HCT116 (cell line): ENCODE measurements around the gene DNAJB13. TPM values are rescaled to one million over a fixed set of nuclear protein-coding genes. Genes with fewer than 3 reads are reported as not detected.

Source experiments
- ATAC-seq: fragments of 200-7000 bp; cut with Tn5 transposase; 2 replicates; pipeline ENCODE4 v1.9.1; 2020; ENCODE audit warnings: mild to moderate bottlenecking, moderate library complexity
- BruUV-seq: library from RNA; stranded (reverse); fragments of 400-500 nt; replicated peaks from 2 replicates; lab custom pipeline; 2021; lab: Mats Ljungman, UMichigan
- CTCF ChIA-PET: fragments of 300-600 bp; sonication (Branson Sonifier 250); formaldehyde crosslinking; loops from one replicate; lab custom pipeline; 2021; ENCODE audit warnings: antibody characterized with exemption; lab: Charles Lee
- POLR2A ChIA-PET: fragments of 300-600, 350-600 bp; sonication (Branson Sonifier 250); formaldehyde crosslinking; loops from one replicate; lab custom pipeline; 2021; ENCODE audit warnings: antibody characterized with exemption; lab: Charles Lee
- RAD21 ChIA-PET, 2 experiments: fragments of 300-600 bp; sonication (Branson Sonifier 250); formaldehyde crosslinking; loops; one replicate each; lab custom pipeline; 2023; ENCODE audit warnings: low total read pairs in 2 of 2; ENCODE audit not compliant: uncharacterized antibody in 2 of 2, unreplicated experiment in 2 of 2, low non-redundant PET in 1 of 2; lab: Charles Lee
- DNase-seq: peaks from one replicate; pipeline ENCODE4 v3.0.0-alpha.2; 2010; ENCODE audit warnings: low read depth, low spot score
- H2AFZ ChIP-seq: fragments of 200-600 bp; shearing (Covaris generic), sonication (generic); 2 replicates; pipeline ENCODE4 v1.6.1; 2017; ENCODE audit warnings: low read depth, mixed run types, mixed read lengths, antibody characterized with exemption, low read length; ENCODE audit not compliant: poor library complexity, severe bottlenecking
- H3K27ac ChIP-seq: 2 replicates; pipeline ENCODE4 v1.5.1; 2012; ENCODE audit warnings: low read depth, low read length
- H3K27me3 ChIP-seq: fragments of 200-600 bp; sonication (generic); 2 replicates; pipeline ENCODE4 v1.6.1; 2016; ENCODE audit warnings: mixed run types, low read length, mixed read lengths; ENCODE audit not compliant: insufficient read depth
- H3K36me3 ChIP-seq, 2 experiments: fragments of 200-500 bp in 1 of 2; fragments of 200-600 bp in 1 of 2; sonication (Bioruptor generic) in 1 of 2; sonication (generic) in 1 of 2; 2 replicates each; pipeline versions ENCODE4 v1.5.1 to v1.6.1; 2014 to 2016; ENCODE audit warnings: low read length in 2 of 2, inconsistent platforms in 1 of 2, mixed read lengths in 1 of 2, mixed run types in 1 of 2; ENCODE audit not compliant: insufficient read depth in 2 of 2, control insufficient read depth in 1 of 2
- H3K4me1 ChIP-seq, 2 experiments: fragments of 200-600 bp in 1 of 2; sonication (generic) in 1 of 2; 2 replicates each; pipeline versions ENCODE4 v1.5.1 to v1.6.1; 2012 to 2017; ENCODE audit warnings: low read length in 2 of 2, inconsistent platforms in 1 of 2, mild to moderate bottlenecking in 1 of 2, mixed read lengths in 1 of 2, mixed run types in 1 of 2, moderate library complexity in 1 of 2; ENCODE audit not compliant: insufficient read depth in 2 of 2, control insufficient read depth in 1 of 2
- H3K4me2 ChIP-seq: fragments of 200-600 bp; sonication (generic); 2 replicates; pipeline ENCODE4 v1.6.1; 2017; ENCODE audit warnings: mixed run types, low read length, mixed read lengths
- H3K4me3 ChIP-seq, 2 experiments: fragments of 200-600 bp in 1 of 2; sonication (generic) in 1 of 2; replicated peaks in 1 of 2; 2 replicates each; pipeline ENCODE4 v1.5.1; 2011 to 2016; ENCODE audit warnings: low read length in 2 of 2, control low read depth in 1 of 2, low read depth in 1 of 2, mild to moderate bottlenecking in 1 of 2, mixed read lengths in 1 of 2, mixed run types in 1 of 2
- H3K79me2 ChIP-seq: fragments of 200-600 bp; sonication (generic); 2 replicates; pipeline ENCODE4 v1.6.1; 2017; ENCODE audit warnings: mild to moderate bottlenecking, mixed run types, low read length, moderate library complexity, mixed read lengths; ENCODE audit not compliant: insufficient read depth
- H3K9ac ChIP-seq: fragments of 200-600 bp; sonication (generic); 2 replicates; pipeline ENCODE4 v1.6.1; 2016; ENCODE audit warnings: low read length, mixed read lengths
- H3K9me2 ChIP-seq: fragments of 200-600 bp; sonication (generic), shearing (Covaris generic); 2 replicates; pipeline ENCODE4 v1.6.1; 2017; ENCODE audit warnings: mixed run types, mild to moderate bottlenecking, moderate library complexity; ENCODE audit not compliant: insufficient read depth
- H3K9me3 ChIP-seq, 2 experiments: fragments of 200-500 bp in 1 of 2; fragments of 200-600 bp in 1 of 2; sonication (Bioruptor generic) in 1 of 2; sonication (generic) in 1 of 2; 2 replicates each; pipeline ENCODE4 v1.6.1; 2014 to 2017; ENCODE audit warnings: low read length in 2 of 2, mixed read lengths in 2 of 2, inconsistent platforms in 1 of 2, low read depth in 1 of 2, mild to moderate bottlenecking in 1 of 2, mixed run types in 1 of 2, moderate library complexity in 1 of 2; ENCODE audit not compliant: control insufficient read depth in 1 of 2, insufficient read depth in 1 of 2
- H4K20me1 ChIP-seq: fragments of 200-600 bp; sonication (generic), shearing (Covaris generic); 2 replicates; pipeline ENCODE4 v1.6.1; 2017; ENCODE audit warnings: mixed run types, mild to moderate bottlenecking, moderate library complexity; ENCODE audit not compliant: insufficient read depth
- CBX3 ChIP-seq: IDR thresholded peaks from 2 replicates; pipeline ENCODE4 v1.6.1; 2012; ENCODE audit warnings: low read depth
- CEBPB ChIP-seq: IDR thresholded peaks from 2 replicates; pipeline ENCODE4 v1.6.1; 2012; ENCODE audit warnings: low read depth
- EGR1 ChIP-seq: IDR thresholded peaks from 2 replicates; pipeline ENCODE4 v1.6.1; 2012; ENCODE audit warnings: low read depth
- ELF1 ChIP-seq: IDR thresholded peaks from 2 replicates; pipeline ENCODE4 v1.6.1; 2012; ENCODE audit warnings: low read depth, borderline replicate concordance
- EZH2 ChIP-seq: fragments of 200-600 bp; sonication (generic); IDR thresholded peaks from 2 replicates; pipeline ENCODE4 v1.6.1; 2017; ENCODE audit warnings: antibody characterized with exemption, mixed run types
- EZH2phosphoT487 ChIP-seq: fragments of 200-600 bp; IDR thresholded peaks from 2 replicates; pipeline ENCODE4 v1.6.1; 2018; ENCODE audit warnings: antibody characterized with exemption, borderline replicate concordance
- FOSL1 ChIP-seq: IDR thresholded peaks from 2 replicates; pipeline ENCODE4 v1.6.1; 2012; ENCODE audit warnings: low read depth
- JUND ChIP-seq: IDR thresholded peaks from 2 replicates; pipeline ENCODE4 v1.6.1; 2012
- MAX ChIP-seq: IDR thresholded peaks from 2 replicates; pipeline ENCODE4 v1.6.1; 2012
- RAD21 ChIP-seq: IDR thresholded peaks from 2 replicates; pipeline ENCODE4 v1.6.1; 2012; ENCODE audit warnings: low read depth, mild to moderate bottlenecking
- REST ChIP-seq: IDR thresholded peaks from 2 replicates; pipeline ENCODE4 v1.6.1; 2012; ENCODE audit warnings: low read depth
- SP1 ChIP-seq: IDR thresholded peaks from 2 replicates; pipeline ENCODE4 v1.6.1; 2012; ENCODE audit warnings: low read depth
- SRF ChIP-seq: IDR thresholded peaks from 2 replicates; pipeline ENCODE4 v1.6.1; 2012; ENCODE audit warnings: low read depth
- intact Hi-C: fragments of 100-400 bp; cut with micrococcal nuclease; formaldehyde crosslinking; loops from 2 replicates; pipeline ENCODE4 v1.10.0; 2022
- total RNA-seq: library from RNA; stranded (reverse); gene quantifications from one replicate; pipeline ENCODE4 v1.2.1, GENCODE V29; 2021; ENCODE audit not compliant: unreplicated experiment

The DNAJB13 gene
- total RNA-seq, 1 experiment from 2014 or later = 0.22 TPM

- RAD21 ChIA-PET = no interaction called here
- no peak for ATAC-seq
- H3K27ac ChIP-seq = no peak overlapping the region
- TF ChIP-seq EZH2 (no peak), CBX3 (no peak), REST (no peak), FOSL1 (no peak), JUND (no peak), SRF (no peak), EGR1 (no peak), CEBPB (no peak), ELF1 (no peak), RAD21 (no peak), MAX (no peak), SP1 (no peak), EZH2phosphoT487 (no peak)
- TF ChIP-seq, all 23 proteins: peak for 0
- no peaks in the 10 kb centered on the region; a peak in 1 of 4 replicates for H3K9me3 ChIP-seq
- no peak for DNase-seq
- BruUV-seq = no TSS peak
- intact Hi-C loops = no loop called here
- H3K4me2 ChIP-seq = no peak overlapping the region
- H3K36me3 ChIP-seq = no peaks in the 10 kb centered on the region
- no peaks in the 10 kb centered on the region for H4K20me1 ChIP-seq
- no peak overlapping the region for H3K9ac ChIP-seq
- no peaks in the 10 kb centered on the region for H3K4me1 ChIP-seq
- ChIA-PET CTCF (no interaction called here), POLR2A (no interaction called here)
- no peak overlapping the region for H3K4me3 ChIP-seq
- H3K79me2 ChIP-seq = no peaks in the 10 kb centered on the region
- no peak overlapping the region for H2AFZ ChIP-seq
- H3K9me2 ChIP-seq = no peaks in the 10 kb centered on the region
- H3K27me3 ChIP-seq = no peaks in the 10 kb centered on the region
Measured at GRCh38 chr11:73949246-73949645, 1.6 kb upstream of the DNAJB13 start.
